Tibial nerve (tissue), 4 donors: ENCODE measurements around the gene MRPL23. TPM values are rescaled to one million over a fixed set of nuclear protein-coding genes. Genes with fewer than 3 reads are reported as not detected.

ENCODE experiments used
- DNase-seq, 2 donors: peaks; one replicate each; pipeline ENCODE4 v3.0.0-alpha.2; 2019; ENCODE audit warnings: low spot score in 2 of 2
- H3K27ac ChIP-seq, 4 donors: fragments of 200-600 bp; sonication (generic) in 3 of 4; one replicate each; pipeline ENCODE4 v1.5.1; 2017 to 2019; ENCODE audit warnings: mild to moderate bottlenecking in 1 of 4
- H3K27me3 ChIP-seq, 2 donors: fragments of 200-600 bp; sonication (generic) in 1 of 2; one replicate each; pipeline versions ENCODE4 v1.5.1 to v1.6.0; 2017 to 2019
- H3K36me3 ChIP-seq, 3 donors: fragments of 200-600 bp; sonication (generic); one replicate each; pipeline ENCODE4 v1.5.1; 2018 to 2019
- H3K4me1 ChIP-seq, 4 donors: fragments of 200-600 bp; sonication (generic) in 3 of 4; one replicate each; pipeline ENCODE4 v1.5.1; 2017 to 2019
- H3K4me3 ChIP-seq, 4 donors: fragments of 200-600 bp; sonication (generic) in 3 of 4; one replicate each; pipeline ENCODE4 v1.5.1; 2017 to 2019; ENCODE audit warnings: mild to moderate bottlenecking in 1 of 4, moderate library complexity in 1 of 4
- H3K9me3 ChIP-seq, 4 donors: fragments of 200-600 bp; sonication (generic) in 3 of 4; one replicate each; pipeline ENCODE4 v1.5.1; 2017 to 2019
- EP300 ChIP-seq, 2 donors: sonication (generic); formaldehyde crosslinking; IDR thresholded peaks; one replicate each; pipeline ENCODE4 v1.6.1; 2017; ENCODE audit warnings: antibody characterized with exemption in 2 of 2, mild to moderate bottlenecking in 1 of 2
- POLR2A ChIP-seq, 2 donors: fragments of 450-650 bp; IDR thresholded peaks; one replicate each; pipeline ENCODE4 v1.6.1; 2017; ENCODE audit warnings: antibody characterized with exemption in 2 of 2, mild to moderate bottlenecking in 2 of 2, moderate library complexity in 2 of 2
- WGBS, 2 donors: methylation state at CpG; one replicate each; pipeline ENCODE4 v1.1.5; 2018; 5-methylcytosine and 5-hydroxymethylcytosine counted together
- total RNA-seq, 4 donors: library from RNA; depleted of rRNA; stranded (reverse); fragments of >200 nt; gene quantifications; one replicate each; pipeline ENCODE4 v1.1.0, GENCODE V29; 2016
- TF ChIP-seq, protein P1 (sequence below), 5 experiments: fragments of 200-600 bp in 3 of 5; fragments of 450-650 bp in 2 of 5; sonication (generic) in 3 of 5; IDR thresholded peaks; one replicate each; pipeline ENCODE4 v1.5.1; 2016 to 2019; ENCODE audit warnings: antibody characterized with exemption in 5 of 5, mild to moderate bottlenecking in 3 of 5, moderate library complexity in 2 of 5

MRPL23 gene
- total RNA-seq, 4 donors from 2014 or later = 81.9 to 139 (median 136) TPM

DNA sequence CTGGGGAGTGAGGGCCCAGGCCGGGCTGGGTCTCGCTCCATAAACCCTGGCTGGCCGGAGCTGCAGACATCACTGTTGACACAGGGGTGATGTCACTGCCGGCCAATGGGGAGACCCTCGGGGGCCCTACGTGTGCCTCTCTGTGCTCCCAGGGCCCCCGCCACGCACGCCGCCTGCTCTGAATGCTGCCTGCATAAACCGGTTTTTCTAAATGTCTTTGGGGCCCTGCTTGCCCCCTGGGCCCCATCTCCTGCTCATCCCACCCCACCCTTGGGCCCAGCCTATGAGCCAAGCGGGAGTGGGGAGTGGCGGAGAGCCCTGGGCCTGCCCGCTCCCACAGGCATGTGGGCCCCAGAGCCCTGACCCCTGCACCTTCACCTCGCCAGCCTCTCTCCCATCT, 42.8 kb downstream of the MRPL23 start:
- H3K9me3 ChIP-seq = no peaks in the 10 kb centered on the region
- WGBS, 2 donors = no CpG with 5 or more reads among the region's 15 CpGs
- H3K4me3 ChIP-seq = no peak overlapping the region
- H3K36me3 ChIP-seq = no peaks in the 10 kb centered on the region
- TF ChIP-seq, protein P1, sequence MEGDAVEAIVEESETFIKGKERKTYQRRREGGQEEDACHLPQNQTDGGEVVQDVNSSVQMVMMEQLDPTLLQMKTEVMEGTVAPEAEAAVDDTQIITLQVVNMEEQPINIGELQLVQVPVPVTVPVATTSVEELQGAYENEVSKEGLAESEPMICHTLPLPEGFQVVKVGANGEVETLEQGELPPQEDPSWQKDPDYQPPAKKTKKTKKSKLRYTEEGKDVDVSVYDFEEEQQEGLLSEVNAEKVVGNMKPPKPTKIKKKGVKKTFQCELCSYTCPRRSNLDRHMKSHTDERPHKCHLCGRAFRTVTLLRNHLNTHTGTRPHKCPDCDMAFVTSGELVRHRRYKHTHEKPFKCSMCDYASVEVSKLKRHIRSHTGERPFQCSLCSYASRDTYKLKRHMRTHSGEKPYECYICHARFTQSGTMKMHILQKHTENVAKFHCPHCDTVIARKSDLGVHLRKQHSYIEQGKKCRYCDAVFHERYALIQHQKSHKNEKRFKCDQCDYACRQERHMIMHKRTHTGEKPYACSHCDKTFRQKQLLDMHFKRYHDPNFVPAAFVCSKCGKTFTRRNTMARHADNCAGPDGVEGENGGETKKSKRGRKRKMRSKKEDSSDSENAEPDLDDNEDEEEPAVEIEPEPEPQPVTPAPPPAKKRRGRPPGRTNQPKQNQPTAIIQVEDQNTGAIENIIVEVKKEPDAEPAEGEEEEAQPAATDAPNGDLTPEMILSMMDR (IDR thresholded peaks at IDR 0.05) = no peak
- TF ChIP-seq POLR2A (IDR thresholded peaks at IDR 0.05) (no peak), EP300 (IDR thresholded peaks at IDR 0.05) (no peak)
- no peaks in the 10 kb centered on the region for H3K4me1 ChIP-seq
- DNase-seq = no peak
- H3K27me3 ChIP-seq = no peaks in the 10 kb centered on the region
- no peak overlapping the region for H3K27ac ChIP-seq

DNA sequence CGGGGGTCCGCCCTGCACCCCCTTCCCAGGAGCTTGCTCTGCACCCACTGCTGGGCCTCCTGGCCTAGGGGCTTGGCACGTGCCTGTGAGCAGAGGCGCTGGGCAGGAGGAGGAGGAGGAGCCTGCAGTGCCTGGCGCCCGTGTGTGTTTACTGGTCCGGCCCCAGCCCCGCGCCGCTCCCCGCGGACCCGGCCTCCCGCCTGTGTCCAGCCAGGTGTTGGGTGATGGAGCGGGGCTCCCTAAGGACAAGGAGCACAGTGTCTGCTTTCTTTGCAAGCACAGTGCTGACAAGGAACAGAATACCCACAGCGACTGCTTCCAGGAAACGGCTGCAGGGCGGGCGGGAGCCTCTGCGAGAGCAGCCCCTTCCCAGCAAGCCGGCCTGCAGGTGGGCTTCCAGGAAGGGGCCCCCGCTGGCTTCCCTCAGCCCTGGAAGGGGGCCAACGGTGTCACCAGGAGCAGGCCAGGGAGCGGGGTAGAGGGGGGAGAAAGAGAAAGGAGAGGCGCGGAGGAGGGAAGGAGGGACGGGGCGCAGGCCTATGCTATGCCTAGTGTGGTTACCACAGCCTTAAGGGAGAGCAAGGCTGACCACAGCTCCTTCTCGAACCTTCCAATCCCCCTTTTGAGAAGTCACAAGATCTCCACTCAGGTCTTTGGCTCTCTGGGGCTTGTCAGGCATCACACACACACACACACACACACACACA, 43.9 kb downstream of the MRPL23 start:
- no CpG with 5 or more reads among the region's 29 CpGs for WGBS, 2 donors
- no peak for DNase-seq
- H3K9me3 ChIP-seq = no peaks in the 10 kb centered on the region
- no peak overlapping the region for H3K4me3 ChIP-seq
- TF ChIP-seq, protein P1 (IDR thresholded peaks at IDR 0.05) = no peak
- TF ChIP-seq POLR2A (IDR thresholded peaks at IDR 0.05) = no peak
- no peak for TF ChIP-seq EP300 (IDR thresholded peaks at IDR 0.05)
- H3K36me3 ChIP-seq = no peaks in the 10 kb centered on the region
- no peaks in the 10 kb centered on the region for H3K4me1 ChIP-seq
- H3K27me3 ChIP-seq = no peaks in the 10 kb centered on the region
- H3K27ac ChIP-seq = no peak overlapping the region

DNA sequence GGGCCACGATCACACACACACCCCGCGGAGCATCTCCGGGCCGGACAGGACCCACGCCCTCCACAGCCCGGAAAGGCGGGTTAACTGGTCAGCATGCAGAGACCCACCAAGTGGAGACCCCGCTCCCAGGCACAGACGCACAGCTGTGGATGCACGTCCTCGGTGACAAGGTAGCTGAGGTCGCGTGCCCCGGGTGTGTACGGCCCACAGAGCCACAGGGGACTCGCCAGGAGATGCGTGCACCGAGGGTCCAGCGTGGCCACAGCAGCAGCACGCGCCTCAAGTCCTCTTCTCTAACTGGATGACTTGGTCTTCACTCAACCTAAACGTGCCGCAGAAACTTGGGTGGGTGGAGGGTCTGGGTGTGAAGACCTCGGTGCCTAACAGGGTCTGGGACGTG, 45.0 kb downstream of the MRPL23 start:
- H3K27me3 ChIP-seq = no peaks in the 10 kb centered on the region
- H3K36me3 ChIP-seq = no peaks in the 10 kb centered on the region
- no peak overlapping the region for H3K4me3 ChIP-seq
- 90% methylated on average over 12 of the region's 26 CpGs; no CpG with 5 or more reads in 1 of the 2 donors for WGBS, 2 donors
- DNase-seq = no peak
- H3K4me1 ChIP-seq = no peaks in the 10 kb centered on the region
- H3K27ac ChIP-seq = no peak overlapping the region
- TF ChIP-seq POLR2A (IDR thresholded peaks at IDR 0.05) (no peak), EP300 (IDR thresholded peaks at IDR 0.05) (no peak)
- TF ChIP-seq, protein P1 (IDR thresholded peaks at IDR 0.05) = no peak
- H3K9me3 ChIP-seq = no peaks in the 10 kb centered on the region

DNA sequence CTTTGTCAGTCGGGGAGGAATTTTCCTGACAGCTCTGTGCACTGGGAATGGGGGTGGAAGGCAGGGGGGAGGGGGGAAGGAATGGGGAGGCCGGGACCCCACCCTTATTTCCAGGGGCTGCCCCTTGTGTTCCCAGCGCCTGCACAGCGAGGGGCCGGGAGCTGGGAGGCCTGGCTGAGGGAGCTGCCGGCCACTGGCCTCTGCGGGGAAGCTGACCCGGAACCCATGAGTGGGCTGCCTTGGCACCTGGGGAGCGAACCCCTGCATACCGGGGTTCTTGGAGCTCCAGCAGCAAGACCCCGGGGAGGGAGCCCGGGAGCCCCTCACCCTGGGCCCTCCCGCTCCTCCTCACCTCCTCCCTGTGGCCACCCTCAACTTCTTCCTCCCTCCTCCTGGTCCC, 47.0 kb downstream of the MRPL23 start:
- WGBS, 2 donors = 57% methylated on average over 12 of the region's 13 CpGs; no CpG with 5 or more reads in 1 of the 2 donors
- H3K36me3 ChIP-seq = no peaks in the 10 kb centered on the region
- TF ChIP-seq, protein P1 (IDR thresholded peaks at IDR 0.05) = no peak
- TF ChIP-seq EP300 (IDR thresholded peaks at IDR 0.05) = no peak
- no peak for TF ChIP-seq POLR2A (IDR thresholded peaks at IDR 0.05)
- no peak overlapping the region for H3K4me3 ChIP-seq
- no peaks in the 10 kb centered on the region for H3K4me1 ChIP-seq
- H3K27ac ChIP-seq = no peak overlapping the region
- no peaks in the 10 kb centered on the region for H3K9me3 ChIP-seq
- H3K27me3 ChIP-seq = no peaks in the 10 kb centered on the region
- no peak for DNase-seq

DNA sequence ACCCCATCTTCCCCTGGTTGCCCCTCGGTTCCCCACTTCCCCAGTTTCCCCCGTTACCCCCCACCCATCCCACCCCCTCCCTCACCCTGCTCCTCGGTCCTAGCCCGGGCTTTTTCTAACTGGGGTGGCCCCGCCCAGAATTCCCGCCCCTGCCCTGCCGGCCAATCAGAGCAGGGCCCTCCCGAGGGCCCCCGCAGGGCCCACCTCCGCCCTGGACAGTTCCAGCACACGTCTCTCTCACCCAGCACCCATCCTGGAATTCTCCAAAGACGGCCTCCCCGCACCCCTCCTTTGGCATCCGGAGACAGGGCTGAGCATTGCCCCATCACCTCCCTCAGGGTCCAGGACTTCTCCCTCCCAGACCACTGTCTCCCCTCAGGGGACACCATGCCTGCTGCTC, 50.6 kb downstream of the MRPL23 start, which contains the start of gene H19:
H19 (minus strand) TSS at position 88 of the 400 bp plus-strand sequence.
- Histone ChIP-seq H3K9me3 (no peaks in the 10 kb centered on the region), H3K36me3 (no peaks in the 10 kb centered on the region), H3K4me3 (no peak within 1 kb of the TSS), H3K4me1 (no peaks in the 10 kb centered on the region), H3K27ac (no peak within 1 kb of the TSS), H3K27me3 (no peaks in the 10 kb centered on the region)
- TF ChIP-seq EP300 (IDR thresholded peaks at IDR 0.05) (no peak), POLR2A (IDR thresholded peaks at IDR 0.05) (no peak)
- TF ChIP-seq, protein P1 (IDR thresholded peaks at IDR 0.05) = no peak
- DNase-seq = no peak
- no CpG with 5 or more reads among the region's 14 CpGs for WGBS, 2 donors
